AML-193 (cell line): ENCODE results near the gene TRPT1.

Experiments used
- DNase-seq, 2 experiments: peaks; one replicate each; lab custom pipeline; 2025; lab: John Stamatoyannopoulos, UW

TRPT1 gene

GRCh38 chr11:64229744-64230170 lies 3.8 kb upstream of the TRPT1 start:
- no peak for DNase-seq

- DNase-seq, result no peak
Observed at GRCh38 chr11:64229090-64229743, 3.2 kb upstream of the TRPT1 start.

GRCh38 chr11:64227405-64227956 lies 1.5 kb upstream of the TRPT1 start:
- DNase-seq, result no peak

- peak; percentile 64 to 77 for DNase-seq
Observed at GRCh38 chr11:64226507-64227051, 593 bp upstream of the TRPT1 start.

- DNase-seq, result no peak
Observed at GRCh38 chr11:64224891-64225607, 937 bp downstream of the TRPT1 start.

- DNase-seq, result no peak
Observed at GRCh38 chr11:64224151-64224890, 1.7 kb downstream of the TRPT1 start.

- DNase-seq, result no peak
Observed at GRCh38 chr11:64223001-64223651, 2.9 kb downstream of the TRPT1 start.

- DNase-seq, result no peak
Observed at GRCh38 chr11:64222651-64223000, 3.4 kb downstream of the TRPT1 start.

GRCh38 chr11:64220798-64221197 lies 5.2 kb downstream of the TRPT1 start:
- DNase-seq, result no peak

- no peak for DNase-seq
Observed at GRCh38 chr11:64220271-64220670, 5.7 kb downstream of the TRPT1 start.

GRCh38 chr11:64219755-64220154 lies 6.2 kb downstream of the TRPT1 start:
- DNase-seq, result no peak

- no peak for DNase-seq
Observed at GRCh38 chr11:64219354-64219684, 6.7 kb downstream of the TRPT1 start.

GRCh38 chr11:64218628-64219353 lies 7.2 kb downstream of the TRPT1 start:
- DNase-seq, result no peak

- DNase-seq, result no peak
Observed at GRCh38 chr11:64216879-64217278, 9.1 kb downstream of the TRPT1 start.

GRCh38 chr11:64211181-64211872 lies 14.7 kb downstream of the TRPT1 start:
- DNase-seq, result no peak

- no peak for DNase-seq
Observed at GRCh38 chr11:64210301-64211020, 15.5 kb downstream of the TRPT1 start.

GRCh38 chr11:64209563-64209843 lies 16.5 kb downstream of the TRPT1 start:
- DNase-seq, result no peak

- DNase-seq, result no peak
Observed at GRCh38 chr11:64208796-64209562, 17.0 kb downstream of the TRPT1 start.

- DNase-seq, result no peak
Observed at GRCh38 chr11:64208086-64208795, 17.7 kb downstream of the TRPT1 start.
